GM21528 (cell line): ENCODE measurements around the gene IGFBP1.
"Not testable (repeated sequence)": the region's sequence is repeated elsewhere in the genome, so short reads cannot be mapped to it uniquely, and the experiment has no call there.

Experiments used
- ATAC-seq: cut with Tn5 transposase; IDR thresholded peaks from one replicate; pipeline ENCODE4 v1.9.1; 2021; ENCODE audit warnings: mild to moderate bottlenecking, moderate library complexity; ENCODE audit not compliant: unreplicated experiment, low FRiP score

The IGFBP1 gene

DNA sequence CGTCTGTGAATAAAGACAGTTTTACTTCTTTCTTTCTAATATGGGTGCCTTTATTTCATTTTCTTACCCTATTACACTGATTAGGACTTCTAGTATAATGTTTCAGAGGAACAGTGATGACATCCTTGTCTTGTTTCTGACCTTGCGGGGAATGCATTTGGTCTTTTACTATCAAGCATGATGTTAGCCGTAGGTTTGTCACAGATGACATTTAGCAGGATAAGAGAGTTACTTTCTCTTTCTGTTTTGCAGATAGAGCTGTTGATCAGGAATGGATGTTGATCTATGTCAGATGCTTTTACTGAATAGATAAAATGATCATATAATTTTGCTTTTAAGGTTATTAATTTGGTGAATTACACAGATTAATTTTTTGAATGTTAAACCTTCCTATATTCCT lies 39.4 kb downstream of the IGFBP1 start:
- no peak for ATAC-seq

DNA sequence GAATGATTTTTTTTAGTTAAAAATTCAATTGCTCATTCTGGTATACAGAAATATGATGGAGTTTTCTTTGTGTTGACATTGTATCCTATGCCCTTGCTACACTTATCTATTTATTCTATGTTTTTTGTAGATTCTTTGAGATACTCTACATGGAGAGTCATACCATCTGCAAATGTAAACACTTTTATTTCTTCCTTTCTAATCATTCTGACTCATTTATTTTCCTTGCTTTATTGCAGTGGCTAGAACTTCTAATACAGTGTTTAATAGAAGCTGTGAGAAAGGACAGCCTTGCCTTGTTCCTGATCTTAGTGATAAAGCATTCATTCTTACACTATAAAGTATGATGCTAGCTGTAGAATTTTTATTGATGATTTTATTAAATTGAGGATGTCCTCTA lies 42.7 kb downstream of the IGFBP1 start:
- no peak for ATAC-seq

DNA sequence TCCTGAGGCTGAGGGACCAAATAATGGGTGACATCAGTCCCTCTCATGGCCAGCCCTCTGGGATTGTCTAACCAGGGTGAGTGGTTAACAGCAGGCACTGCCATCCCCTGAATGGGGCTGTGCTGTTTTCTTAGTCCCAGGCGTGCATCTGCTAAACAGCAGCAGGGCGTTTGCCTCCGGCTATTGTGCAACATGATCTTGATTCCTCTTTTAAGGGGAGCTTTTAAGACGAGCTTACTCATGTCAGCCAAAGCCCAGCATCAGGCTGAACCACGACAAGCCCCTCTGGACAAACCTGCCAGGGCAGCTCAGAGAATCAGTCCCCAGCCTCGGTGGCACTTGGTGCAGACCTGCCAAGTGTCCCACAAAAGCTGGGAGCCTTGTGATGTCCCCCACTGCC lies 49.0 kb downstream of the IGFBP1 start:
- no peak for ATAC-seq

DNA sequence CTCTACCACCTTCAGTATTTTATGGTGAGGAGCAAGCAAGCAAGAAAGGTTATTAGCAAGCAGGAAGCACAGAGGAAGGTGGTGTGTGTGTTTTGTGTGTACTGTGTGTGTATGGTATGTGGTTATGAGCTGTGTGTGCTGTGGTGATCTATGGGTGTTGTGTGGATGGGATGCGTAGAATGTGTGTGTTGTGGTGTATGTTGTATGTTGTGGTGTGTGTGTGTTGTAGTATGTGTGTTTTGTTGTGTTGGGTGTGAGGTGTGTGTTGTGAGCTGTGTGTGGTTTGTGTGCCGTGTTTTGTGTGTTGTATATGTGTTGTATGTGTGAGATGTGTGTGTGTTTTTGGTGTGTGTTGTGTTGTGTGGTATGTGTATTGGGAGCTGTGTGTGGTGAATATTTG lies 49.6 kb downstream of the IGFBP1 start:
- no peak for ATAC-seq

DNA sequence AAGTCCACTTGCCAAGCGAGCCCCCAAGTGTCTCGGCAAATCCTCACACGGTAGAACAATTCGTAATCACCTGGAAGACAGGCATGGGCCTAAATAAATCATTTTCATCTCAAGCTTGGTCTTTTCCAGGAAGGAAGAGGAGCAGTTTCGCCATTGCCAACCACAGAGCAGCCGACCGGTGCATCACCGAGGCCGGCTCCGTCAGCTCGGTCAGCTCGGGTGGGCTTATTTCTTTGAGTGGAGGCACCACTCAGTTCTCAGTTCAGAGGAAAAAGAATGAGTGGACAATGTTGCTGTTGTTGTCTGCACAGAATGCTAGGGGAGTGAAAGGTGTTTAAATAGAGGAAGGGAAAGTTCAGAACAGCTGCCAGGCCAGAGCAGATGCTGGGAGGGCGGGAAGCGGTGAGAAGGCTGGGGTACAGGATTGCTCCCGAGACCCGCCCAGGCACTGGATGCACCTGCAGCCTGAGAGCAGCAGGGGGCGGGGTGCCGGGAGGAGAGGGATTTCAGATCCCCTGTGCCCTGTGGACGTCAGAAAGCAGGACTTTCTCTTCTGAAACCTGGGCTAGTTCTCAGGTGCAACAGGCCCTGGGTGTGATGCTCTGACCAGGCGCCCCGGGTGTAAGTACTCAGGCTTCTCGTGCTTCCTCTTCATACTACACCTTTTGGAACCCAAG lies 50.5 kb downstream of the IGFBP1 start:
- no peak for ATAC-seq

DNA sequence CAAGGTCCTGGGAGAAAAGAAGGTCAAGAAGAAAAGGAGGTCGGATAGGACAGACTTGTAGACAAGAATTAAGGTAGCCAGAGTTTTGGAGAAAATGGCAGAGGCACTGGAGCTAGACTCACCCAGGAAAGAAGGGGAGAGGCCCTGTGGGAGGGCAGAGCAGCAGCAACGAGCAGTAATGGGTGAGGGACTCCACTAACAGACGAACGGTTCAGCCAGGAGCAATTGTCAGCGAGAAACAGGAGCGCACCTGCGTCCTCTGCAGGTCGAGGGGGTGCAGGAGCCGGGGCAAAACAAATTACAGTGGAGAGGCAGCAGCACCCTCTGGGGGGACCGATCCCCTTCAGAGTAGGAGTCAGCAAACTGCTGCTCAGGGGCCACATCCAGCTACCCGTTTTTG lies 51.3 kb downstream of the IGFBP1 start:
- no peak for ATAC-seq

DNA sequence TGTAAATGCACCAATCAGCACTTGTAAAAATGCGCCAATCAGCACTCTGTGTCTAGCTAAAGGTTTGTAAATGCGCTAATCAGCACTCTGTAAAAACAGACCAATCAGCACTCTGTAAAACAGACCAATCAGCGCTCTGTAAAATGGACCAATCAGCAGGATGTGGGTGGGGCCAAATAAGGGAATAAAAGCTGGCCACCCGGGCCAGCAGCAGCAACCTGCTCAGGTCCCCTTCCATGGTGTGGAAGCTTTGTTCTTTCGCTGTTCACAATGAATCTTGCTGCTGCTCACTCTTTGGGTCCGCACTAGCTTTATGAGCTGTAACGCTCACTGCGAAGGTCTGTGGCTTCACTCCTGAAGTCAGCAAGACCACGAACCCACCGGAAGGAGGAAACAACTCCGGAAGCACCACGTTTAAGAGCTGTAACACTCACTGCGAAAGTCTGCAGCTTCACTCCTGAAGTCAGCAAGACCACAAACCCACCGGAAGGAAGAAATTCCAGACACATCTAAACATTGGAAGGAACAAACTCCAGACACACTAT lies 52.0 kb downstream of the IGFBP1 start:
- ATAC-seq: not testable (repeated sequence)

DNA sequence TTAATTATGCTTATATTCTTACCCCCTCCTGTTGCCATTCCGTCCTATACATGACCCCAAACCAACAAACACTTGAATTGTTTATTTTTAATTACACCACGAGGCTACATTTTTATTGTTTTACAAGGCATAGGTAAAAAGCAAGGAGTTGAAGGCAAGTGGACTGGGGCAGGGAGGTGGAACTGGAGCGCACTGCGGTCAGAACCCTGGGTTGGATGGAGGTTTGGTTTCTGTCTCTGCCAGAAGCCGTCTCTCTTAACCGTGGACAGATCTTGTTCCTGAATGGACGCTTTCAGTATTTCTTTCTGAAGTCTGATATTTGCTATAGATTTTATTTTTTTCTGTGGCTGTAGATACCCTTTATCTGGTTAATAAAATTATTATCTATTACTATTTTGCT lies 52.7 kb downstream of the IGFBP1 start:
- ATAC-seq: no peak
